Stimulated activated CD8-positive, alpha-beta memory T cell treated with anti-CD3 and anti-CD28 coated beads, Interleukin-4, amount 100 ng/mL, for 24 hours (primary cell): ENCODE data around the gene KCNE3.
"Not testable (repeated sequence)": the region's sequence is repeated elsewhere in the genome, so short reads cannot be mapped to it uniquely, and the experiment has no call there.

Experiments used
- DNase-seq: peaks from one replicate; pipeline ENCODE4 v3.0.0-alpha.2; 2020; ENCODE audit warnings: low read depth

KCNE3 gene

GRCh38 chr11:74443071-74443864, 24.1 kb downstream of the KCNE3 start:
- DNase-seq: no peak

GRCh38 chr11:74442636-74443035, 24.7 kb downstream of the KCNE3 start:
- DNase-seq: no peak

- no peak for DNase-seq
These were observed 28.7 kb downstream of the KCNE3 start for GRCh38 chr11:74438681-74439080.

- DNase-seq: no peak
These were observed 29.8 kb downstream of the KCNE3 start for GRCh38 chr11:74437441-74438042.

- no peak for DNase-seq
These were observed 32.8 kb downstream of the KCNE3 start for GRCh38 chr11:74434528-74434927.

- no peak for DNase-seq
These were observed 38.1 kb downstream of the KCNE3 start for GRCh38 chr11:74429205-74429604.

GRCh38 chr11:74427384-74427886, 39.9 kb downstream of the KCNE3 start:
- DNase-seq: no peak

GRCh38 chr11:74425100-74425499, 42.2 kb downstream of the KCNE3 start:
- no peak for DNase-seq

GRCh38 chr11:74418509-74418895, 48.8 kb downstream of the KCNE3 start:
- no peak for DNase-seq

- DNase-seq: no peak
These were observed 49.4 kb downstream of the KCNE3 start for GRCh38 chr11:74417860-74418508.

GRCh38 chr11:74417379-74417804, 50.0 kb downstream of the KCNE3 start:
- DNase-seq: no peak

GRCh38 chr11:74416974-74417373, 50.4 kb downstream of the KCNE3 start:
- DNase-seq: not testable (repeated sequence)

- no peak for DNase-seq
These were observed 54.5 kb downstream of the KCNE3 start for GRCh38 chr11:74412733-74413359.

- DNase-seq: no peak
These were observed 55.0 kb downstream of the KCNE3 start for GRCh38 chr11:74412321-74412720.

GRCh38 chr11:74409633-74410032, 57.7 kb downstream of the KCNE3 start:
- no peak for DNase-seq
